ENCODE data around the gene PTGER1. TPM values are rescaled to one million over a fixed set of nuclear protein-coding genes. Genes with fewer than 3 reads are reported as not detected.
A peak's percentile ranks its signal among the peaks of the same experiment; 100 is the strongest.

The PTGER1 gene
- total RNA-seq, 1 experiment from 2014 or later, result 2.2 TPM

DNA sequence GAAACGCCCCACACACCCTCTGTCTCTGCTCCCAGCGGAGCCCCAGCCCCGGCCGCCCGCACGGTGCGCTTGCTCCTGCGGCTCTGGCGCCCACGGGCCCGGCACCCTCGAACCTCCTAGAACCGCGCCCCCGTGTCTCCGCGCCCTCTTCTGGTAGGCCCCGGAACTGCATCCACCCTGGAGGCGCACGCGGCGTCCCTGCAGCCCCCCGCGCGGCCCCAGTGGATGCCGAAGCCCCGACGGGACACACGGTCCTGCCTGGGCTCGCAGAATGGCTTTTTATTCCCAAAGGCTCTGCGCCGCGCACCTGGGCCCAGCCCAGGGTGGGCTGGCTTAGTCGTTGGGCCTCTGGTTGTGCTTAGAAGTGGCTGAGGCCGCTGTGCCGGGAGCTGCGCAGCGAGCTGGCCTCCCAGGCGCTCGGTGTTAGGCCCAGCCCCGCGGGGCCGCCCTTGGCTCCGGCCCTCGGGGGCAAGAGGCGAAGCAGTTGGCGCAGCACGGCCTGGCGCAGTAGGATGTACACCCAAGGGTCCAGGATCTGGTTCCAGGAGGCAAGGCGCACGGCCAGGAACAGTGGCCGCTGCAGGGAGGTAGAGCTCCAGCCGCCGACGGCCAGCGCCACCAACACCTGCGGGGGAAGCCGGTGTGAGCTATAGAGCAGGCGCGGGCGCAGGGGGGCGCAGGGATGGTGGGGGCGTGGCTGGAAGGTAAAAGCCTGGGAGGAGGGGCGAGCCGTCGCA, 2.8 kb downstream of the PTGER1 start:
- peak overlapping the region; percentile 50 for H3K4me3 ChIP-seq (ENCODE audit: low read length)
- H2AFZ ChIP-seq (ENCODE audit: low read length), result peak overlapping the region; percentile 70
- no peaks in the 10 kb centered on the region for H3K9me3 ChIP-seq (ENCODE audit: low read length)
- H3K4me2 ChIP-seq (ENCODE audit: low read length), result peak overlapping the region; percentile 77
- H4K20me1 ChIP-seq (ENCODE audit: low read length), result no peaks in the 10 kb centered on the region
- H3F3A ChIP-seq (ENCODE audit: low read length, unreplicated experiment), result no peaks in the 10 kb centered on the region
- DNase-seq, result peak; percentile 72
- peaks cover 29% of the 10 kb centered on the region for H3K4me1 ChIP-seq (ENCODE audit: insufficient read depth, low read length)
- H3K36me3 ChIP-seq (ENCODE audit: low read depth, low read length), result peaks cover 19% of the 10 kb centered on the region; the same call in 1 of the 2 replicates
- no peaks in the 10 kb centered on the region for H3K9me2 ChIP-seq (replicated peaks; ENCODE audit: low read length)
- ChIA-PET POLR2A (ENCODE audit: unreplicated experiment) (no interaction called here), CTCF (interaction anchor here (0.6 to 1.4 kb wide), 4 partner anchors 7 to 336 kb away, joined by 3 to 9 read pairs (median 6); partner anchors contain the start of gene ASF1B)
- no peaks in the 10 kb centered on the region for H3K27me3 ChIP-seq (ENCODE audit: low read length)
- TF ChIP-seq EZH2 (IDR thresholded peaks at IDR 0.05; ENCODE audit: low read length, unreplicated experiment), result no peak
- TF ChIP-seq, protein P1, sequence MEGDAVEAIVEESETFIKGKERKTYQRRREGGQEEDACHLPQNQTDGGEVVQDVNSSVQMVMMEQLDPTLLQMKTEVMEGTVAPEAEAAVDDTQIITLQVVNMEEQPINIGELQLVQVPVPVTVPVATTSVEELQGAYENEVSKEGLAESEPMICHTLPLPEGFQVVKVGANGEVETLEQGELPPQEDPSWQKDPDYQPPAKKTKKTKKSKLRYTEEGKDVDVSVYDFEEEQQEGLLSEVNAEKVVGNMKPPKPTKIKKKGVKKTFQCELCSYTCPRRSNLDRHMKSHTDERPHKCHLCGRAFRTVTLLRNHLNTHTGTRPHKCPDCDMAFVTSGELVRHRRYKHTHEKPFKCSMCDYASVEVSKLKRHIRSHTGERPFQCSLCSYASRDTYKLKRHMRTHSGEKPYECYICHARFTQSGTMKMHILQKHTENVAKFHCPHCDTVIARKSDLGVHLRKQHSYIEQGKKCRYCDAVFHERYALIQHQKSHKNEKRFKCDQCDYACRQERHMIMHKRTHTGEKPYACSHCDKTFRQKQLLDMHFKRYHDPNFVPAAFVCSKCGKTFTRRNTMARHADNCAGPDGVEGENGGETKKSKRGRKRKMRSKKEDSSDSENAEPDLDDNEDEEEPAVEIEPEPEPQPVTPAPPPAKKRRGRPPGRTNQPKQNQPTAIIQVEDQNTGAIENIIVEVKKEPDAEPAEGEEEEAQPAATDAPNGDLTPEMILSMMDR (conservative IDR thresholded peaks at IDR 0.05; ENCODE audit: low read depth, low read length), result peak; percentile 96
- H3K9ac ChIP-seq (ENCODE audit: low read length), result no peak overlapping the region
- intact Hi-C loops (cut with micrococcal nuclease), result loop anchor here (10.0 kb wide), 1 partner anchor 338 kb away; the partner anchor contains the start of gene ASF1B
- no peak overlapping the region for H3K27ac ChIP-seq (ENCODE audit: low read length)
- peak; percentile 7; the same call in 1 of the 2 replicates for ATAC-seq
- H3K79me2 ChIP-seq (ENCODE audit: low read length), result no peaks in the 10 kb centered on the region
- no TSS peak for BruUV-seq (replicated peaks)

GRCh38 chr19:14471436-14472187, 3.5 kb downstream of the PTGER1 start:
- ATAC-seq (no peak), DNase-seq (no peak)
- Histone ChIP-seq H3K9ac (ENCODE audit: low read length) (no peak overlapping the region), H3K79me2 (ENCODE audit: low read length) (no peaks in the 10 kb centered on the region), H3F3A (ENCODE audit: low read length, unreplicated experiment) (no peaks in the 10 kb centered on the region), H3K4me2 (ENCODE audit: low read length) (peak overlapping the region; percentile 77; the same call in 1 of the 2 replicates), H3K4me3 (ENCODE audit: low read length) (no peak overlapping the region; the same call in 1 of the 2 replicates), H3K36me3 (ENCODE audit: low read depth, low read length) (peaks cover 19% of the 10 kb centered on the region; the same call in 1 of the 2 replicates), H3K9me2 (replicated peaks; ENCODE audit: low read length) (no peaks in the 10 kb centered on the region), H3K4me1 (ENCODE audit: insufficient read depth, low read length) (peaks cover 24% of the 10 kb centered on the region), H3K27me3 (ENCODE audit: low read length) (no peaks in the 10 kb centered on the region), H3K27ac (ENCODE audit: low read length) (no peak overlapping the region), H4K20me1 (ENCODE audit: low read length) (no peaks in the 10 kb centered on the region), H3K9me3 (ENCODE audit: low read length) (no peaks in the 10 kb centered on the region), H2AFZ (ENCODE audit: low read length) (no peak overlapping the region)
- ChIA-PET CTCF (interaction anchor here (0.6 to 1.4 kb wide), 3 partner anchors 8 to 335 kb away, joined by 5 to 9 read pairs (median 7); partner anchors contain the start of gene ASF1B), POLR2A (ENCODE audit: unreplicated experiment) (no interaction called here)
- TF ChIP-seq EZH2 (IDR thresholded peaks at IDR 0.05; ENCODE audit: low read length, unreplicated experiment), result no peak
- TF ChIP-seq, protein P1 (conservative IDR thresholded peaks at IDR 0.05; ENCODE audit: low read depth, low read length), result no peak
- TF ChIP-seq EZH2phosphoT487 (IDR thresholded peaks at IDR 0.05; ENCODE audit: borderline replicate concordance, low read length), result no peak
- no TSS peak for BruUV-seq (replicated peaks)
- intact Hi-C loops (cut with micrococcal nuclease), result loop anchor here (10.0 kb wide), 1 partner anchor 337 kb away; the partner anchor contains the start of gene ASF1B
